H1 (cell line): ENCODE results near the gene TPM2. TPM values are rescaled to one million over a fixed set of nuclear protein-coding genes. Genes with fewer than 3 reads are reported as not detected.

ENCODE experiments used
- CTCF ChIA-PET: fragments of 300-600 bp; sonication (Branson Sonifier 250); formaldehyde crosslinking; loops from one replicate; lab custom pipeline; 2021; ENCODE audit not compliant: partially characterized antibody; lab: Charles Lee
- POLR2A ChIA-PET: fragments of 300-600 bp; sonication (Branson Sonifier 250); formaldehyde crosslinking; loops from one replicate; lab custom pipeline; 2021; ENCODE audit warnings: inconsistent platforms; ENCODE audit not compliant: partially characterized antibody; lab: Charles Lee
- DNase-seq, 2 experiments: peaks; one replicate each; pipeline versions ENCODE4 v3.0.0 to v3.0.0-alpha.2; 2010 to 2022; ENCODE audit warnings: low spot score in 2 of 2, low read depth in 1 of 2, mixed read lengths in 1 of 2
- FAIRE-seq: peaks from 2 replicates; lab custom pipeline; 2011; peaks lifted over from hg19 to GRCh38; lab: Jason Lieb, UNC
- H2AFZ ChIP-seq: 2 replicates; pipeline ENCODE4 v1.8.1; 2012; ENCODE audit warnings: low read length, inconsistent platforms
- H2AK5ac ChIP-seq: 2 replicates; pipeline ENCODE4 v1.6.1; 2013; ENCODE audit warnings: low read depth, low read length
- H2BK120ac ChIP-seq: replicated peaks from 2 replicates; pipeline ENCODE3; 2013; ENCODE audit warnings: low read depth, low read length, inconsistent platforms
- H2BK12ac ChIP-seq: 2 replicates; pipeline ENCODE4 v1.6.1; 2013; ENCODE audit warnings: low read depth, low read length
- H2BK15ac ChIP-seq: 2 replicates; pipeline ENCODE4 v1.6.1; 2013; ENCODE audit warnings: low read length
- H2BK20ac ChIP-seq: 2 replicates; pipeline ENCODE4 v1.6.1; 2013; ENCODE audit warnings: low read length
- H2BK5ac ChIP-seq: 2 replicates; pipeline ENCODE4 v1.6.1; 2013; ENCODE audit warnings: low read depth, low read length
- H3K14ac ChIP-seq: 2 replicates; pipeline ENCODE4 v1.6.1; 2013; ENCODE audit warnings: inconsistent platforms; ENCODE audit not compliant: insufficient read length
- H3K18ac ChIP-seq: 2 replicates; pipeline ENCODE4 v1.6.1; 2013; ENCODE audit warnings: low read length; ENCODE audit errors: extremely low read depth
- H3K23ac ChIP-seq: 2 replicates; pipeline ENCODE4 v1.6.1; 2013; ENCODE audit warnings: inconsistent platforms; ENCODE audit not compliant: insufficient read length
- H3K23me2 ChIP-seq: 2 replicates; pipeline ENCODE4 v1.6.1; 2013; ENCODE audit warnings: low read depth, low read length
- H3K27ac ChIP-seq: 2 replicates; pipeline ENCODE4 v1.6.1; 2011; ENCODE audit warnings: low read depth, low read length, inconsistent platforms
- H3K27me3 ChIP-seq, 4 experiments: replicated peaks in 1 of 4; 1 replicate in 1 of 4; 2 replicates in 3 of 4; pipeline versions ENCODE4 v1.6.1 to v1.8.1; 2011 to 2013; ENCODE audit warnings: low read length in 3 of 4, mild to moderate bottlenecking in 3 of 4, inconsistent platforms in 2 of 4, mixed read lengths in 2 of 4, moderate library complexity in 1 of 4; ENCODE audit not compliant: control insufficient read depth in 3 of 4, insufficient read depth in 3 of 4; ENCODE audit errors: extremely low read depth in 1 of 4
- H3K36me3 ChIP-seq, 4 experiments: 2 replicates each; pipeline versions ENCODE4 v1.6.1 to v1.8.1; 2011 to 2013; ENCODE audit warnings: mild to moderate bottlenecking in 4 of 4, low read length in 3 of 4, moderate library complexity in 2 of 4, control low read depth in 1 of 4, inconsistent platforms in 1 of 4; ENCODE audit not compliant: insufficient read depth in 4 of 4, control insufficient read depth in 2 of 4
- H3K4ac ChIP-seq: replicated peaks from 2 replicates; pipeline ENCODE3; 2013; ENCODE audit warnings: low read length, low read depth, mixed read lengths, inconsistent platforms; ENCODE audit not compliant: insufficient read length
- H3K4me1 ChIP-seq, 4 experiments: replicated peaks in 1 of 4; 1 replicate in 1 of 4; 2 replicates in 3 of 4; pipeline versions ENCODE4 v1.6.1 to v1.8.1; 2011 to 2013; ENCODE audit warnings: low read length in 3 of 4, inconsistent platforms in 2 of 4, mixed read lengths in 1 of 4; ENCODE audit not compliant: insufficient read depth in 4 of 4, control insufficient read depth in 3 of 4
- H3K4me2 ChIP-seq, 2 experiments: 2 replicates each; pipeline versions ENCODE4 v1.6.1 to v1.8.1; 2011 to 2013; ENCODE audit warnings: low read depth in 2 of 2, low read length in 2 of 2, control low read depth in 1 of 2, inconsistent platforms in 1 of 2, mild to moderate bottlenecking in 1 of 2; ENCODE audit not compliant: insufficient read depth in 1 of 2
- H3K4me3 ChIP-seq, 4 experiments: fragments of 200-600, 300-600 bp in 1 of 4; sonication (generic), shearing (Covaris generic), sonication (Bioruptor Twin) in 1 of 4; 2 replicates each; pipeline versions ENCODE4 v1.5.1 to v1.8.1; 2011 to 2016; ENCODE audit warnings: low read length in 4 of 4, low read depth in 3 of 4, control low read depth in 2 of 4, inconsistent platforms in 2 of 4, mild to moderate bottlenecking in 2 of 4, mixed read lengths in 1 of 4, moderate library complexity in 1 of 4; ENCODE audit not compliant: insufficient read depth in 2 of 4; ENCODE audit errors: extremely low read depth in 1 of 4
- H3K56ac ChIP-seq: replicated peaks from 2 replicates; pipeline ENCODE3; 2013; ENCODE audit warnings: low read depth, mild to moderate bottlenecking, mixed read lengths, low read length, inconsistent platforms; ENCODE audit not compliant: insufficient read length
- H3K79me1 ChIP-seq: 2 replicates; pipeline ENCODE4 v1.6.1; 2013; ENCODE audit warnings: low read depth, low read length, control low read depth
- H3K79me2 ChIP-seq, 2 experiments: 2 replicates each; pipeline versions ENCODE4 v1.6.1 to v1.8.1; 2012 to 2013; ENCODE audit warnings: low read length in 2 of 2, mild to moderate bottlenecking in 2 of 2, inconsistent platforms in 1 of 2; ENCODE audit not compliant: insufficient read depth in 2 of 2, control insufficient read depth in 1 of 2
- H3K9ac ChIP-seq, 4 experiments: replicated peaks in 1 of 4; 1 replicate in 1 of 4; 2 replicates in 3 of 4; pipeline versions ENCODE4 v1.6.1 to v1.8.1; 2011 to 2013; ENCODE audit warnings: low read depth in 3 of 4, low read length in 3 of 4, control low read depth in 2 of 4, mild to moderate bottlenecking in 2 of 4, moderate library complexity in 2 of 4, inconsistent platforms in 1 of 4; ENCODE audit errors: extremely low read depth in 1 of 4
- H3K9me3 ChIP-seq, 2 experiments: 2 replicates each; pipeline versions ENCODE4 v1.6.1 to v1.8.1; 2012 to 2013; ENCODE audit warnings: mild to moderate bottlenecking in 2 of 2, moderate library complexity in 2 of 2, control low read depth in 1 of 2, inconsistent platforms in 1 of 2, low read depth in 1 of 2, low read length in 1 of 2, mixed read lengths in 1 of 2; ENCODE audit not compliant: insufficient read depth in 2 of 2
- H4K20me1 ChIP-seq, 2 experiments: replicated peaks in 1 of 2; 2 replicates each; pipeline versions ENCODE3 to v1.8.1; 2011 to 2013; ENCODE audit warnings: inconsistent platforms in 2 of 2, low read length in 2 of 2, mild to moderate bottlenecking in 1 of 2; ENCODE audit not compliant: insufficient read depth in 2 of 2, control insufficient read depth in 1 of 2
- H4K5ac ChIP-seq: 2 replicates; pipeline ENCODE4 v1.6.1; 2013; ENCODE audit warnings: low read length, low read depth, mixed read lengths, inconsistent platforms; ENCODE audit not compliant: insufficient read length
- H4K8ac ChIP-seq: 2 replicates; pipeline ENCODE4 v1.8.0; 2013; ENCODE audit warnings: mild to moderate bottlenecking, moderate library complexity, low read length, inconsistent platforms; ENCODE audit not compliant: insufficient read depth; ENCODE audit errors: extremely low read depth
- H4K91ac ChIP-seq: replicated peaks from 2 replicates; pipeline ENCODE3; 2013; ENCODE audit warnings: low read length, mixed read lengths, inconsistent platforms; ENCODE audit not compliant: insufficient read length
- CREB1 ChIP-seq: IDR thresholded peaks from 2 replicates; pipeline ENCODE4 v1.6.1; 2012; ENCODE audit warnings: inconsistent platforms
- CTCF ChIP-seq, 3 experiments: IDR thresholded peaks; 1 replicate in 2 of 3; 2 replicates in 1 of 3; pipeline versions ENCODE4 v1.5.1 to v1.6.1; 2011; ENCODE audit warnings: low read length in 3 of 3, mild to moderate bottlenecking in 3 of 3, inconsistent platforms in 2 of 3, low read depth in 1 of 3, moderate library complexity in 1 of 3; ENCODE audit not compliant: insufficient read depth in 1 of 3; ENCODE audit errors: control extremely low read depth in 1 of 3
- SP4 ChIP-seq: IDR thresholded peaks from 2 replicates; pipeline ENCODE4 v1.6.1; 2012; ENCODE audit warnings: low read length, inconsistent platforms
- WGBS, 2 experiments: shearing (Covaris generic) in 1 of 2; methylation state at CpG; one replicate each; pipeline versions ENCODE4 v1.1.6 to v1.1.7; 2013 to 2015; ENCODE audit warnings: low lambda C conversion rate in 2 of 2, mixed read lengths in 2 of 2, inconsistent platforms in 1 of 2, low coverage in 1 of 2, missing lambda C conversion rate in 1 of 2; ENCODE audit not compliant: insufficient replicate concordance in 2 of 2, insufficient coverage in 1 of 2, insufficient read length in 1 of 2; ENCODE audit errors: extremely low coverage in 1 of 2, missing lambda C conversion rate in 1 of 2; 5-methylcytosine and 5-hydroxymethylcytosine counted together
- polyA plus RNA-seq, 7 experiments: library from polyadenylated mRNA; depleted of rRNA in 3 of 7; stranded (reverse) in 5 of 7; unstranded in 2 of 7; fragments of >200 nt in 5 of 7; fragments of 200-250 nt in 2 of 7; gene quantifications; 1 replicate in 5 of 7; 2 replicates in 1 of 7; 4 replicates in 1 of 7; pipeline versions ENCODE4 v1.2.1 to v1.2.3, GENCODE V29; 2011 to 2013; ENCODE audit warnings: missing spikeins in 2 of 7, mixed read lengths in 2 of 7
- total RNA-seq: library from RNA; stranded (reverse); fragmentation: NEBNext Ultra II Directional; extraction: Animal tissue kit (Norgen Biotek cat#: 25700); gene quantifications from 2 replicates; pipeline ENCODE4 v1.2.1, GENCODE V29; 2021

The TPM2 gene
- total and polyA plus RNA-seq, 2 of the 8 experiments (the other 6 are each of a cell fraction or from before 2014, with no cell fraction given) = 62.5 to 181 TPM

DNA sequence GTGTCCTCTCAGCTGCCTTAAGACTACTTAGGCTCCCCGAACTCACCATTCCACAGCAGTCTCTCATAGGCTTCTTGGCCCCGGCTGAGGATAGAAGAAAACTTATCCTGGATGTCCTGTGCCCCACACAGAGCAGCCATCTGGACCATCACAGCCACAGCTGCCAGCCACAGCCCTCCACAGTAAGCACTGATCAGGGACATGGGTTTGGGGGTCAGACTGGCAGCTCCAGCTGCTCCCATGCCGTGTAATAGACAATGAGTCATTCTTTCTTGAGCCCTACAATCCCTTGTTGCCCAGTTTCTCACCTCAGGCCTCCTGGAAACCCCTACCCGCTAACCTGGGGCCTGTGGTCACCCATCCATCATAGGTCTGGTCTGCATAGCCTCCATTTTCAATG, 48.5 kb upstream of the TPM2 start:
- Histone ChIP-seq H3K27me3 (no peaks in the 10 kb centered on the region), H4K20me1 (peaks cover 7 to 19% of the 10 kb centered on the region in 2 experiments), H3K18ac (no peak overlapping the region), H2AK5ac (no peak overlapping the region), H3K9ac (no peak overlapping the region), H2BK20ac (no peak overlapping the region), H4K91ac (no peak overlapping the region), H3K23me2 (no peaks in the 10 kb centered on the region; the same call in 1 of the 2 replicates), H3K4me1 (peaks cover 0 to 6% (median 3%) of the 10 kb centered on the region in 4 experiments; a peak in 4 of 7 replicates), H2BK5ac (no peak overlapping the region), H3K36me3 (peaks cover 34 to 74% (median 63%) of the 10 kb centered on the region in 4 experiments), H3K9me3 (no peaks in the 10 kb centered on the region; a peak in 1 of 4 replicates), H3K27ac (no peak overlapping the region), H3K23ac (no peak overlapping the region), H2AFZ (no peak overlapping the region), H3K4me2 (no peak overlapping the region), H3K79me2 (peaks cover 0 to 5% of the 10 kb centered on the region in 2 experiments; a peak in 1 of 4 replicates), H2BK120ac (no peak overlapping the region), H3K56ac (no peak overlapping the region), H3K4ac (no peak overlapping the region), H2BK12ac (no peak overlapping the region), H3K4me3 (no peak overlapping the region), H3K79me1 (peaks cover 3% of the 10 kb centered on the region; the same call in 1 of the 2 replicates), H4K5ac (no peak overlapping the region), H3K14ac (no peak overlapping the region), H2BK15ac (no peak overlapping the region), H4K8ac (no peak overlapping the region)
- ChIA-PET CTCF (interaction anchor here (0.7 to 16.0 kb wide), 10 partner anchors 9 to 50 kb away, joined by 3 to 198 read pairs (median 6); partner anchors contain the start of genes CREB3, GBA2, MSMP and RGP1), POLR2A (interaction anchor here (1.0 to 4.8 kb wide), 5 partner anchors 10 to 48 kb away, joined by 3 to 35 read pairs (median 5); partner anchors contain the start of genes GBA2 and RGP1)
- no peak for TF ChIP-seq CREB1
- no peak for TF ChIP-seq SP4
- TF ChIP-seq CTCF (IDR thresholded peaks at IDR 0.05; ENCODE audit: control extremely low read depth in 1 of 3, insufficient read depth in 1 of 3, low read depth in 1 of 3, low read length in 3 of 3) = no peak
- DNase-seq (no peak), FAIRE-seq (no peak)
- WGBS, 2 experiments = 85% methylated on average over 4 of the region's 4 CpGs; no CpG with 5 or more reads in 1 of the 2 experiments
